HUES48 (cell line): ENCODE data around the gene RAB5IF.
A peak's percentile ranks its signal among the peaks of the same experiment; 100 is the strongest.
"Not testable (repeated sequence)": the region's sequence is repeated elsewhere in the genome, so short reads cannot be mapped to it uniquely, and the experiment has no call there.

ENCODE experiments used
- H3K27ac ChIP-seq: one replicate; pipeline ENCODE4 v1.7.0; 2013; ENCODE audit warnings: low read depth, low read length, inconsistent platforms
- H3K27me3 ChIP-seq: 2 replicates; pipeline ENCODE4 v1.6.1; 2013; ENCODE audit warnings: mild to moderate bottlenecking, low read length; ENCODE audit not compliant: control insufficient read depth, insufficient read depth
- H3K36me3 ChIP-seq: 2 replicates; pipeline ENCODE4 v1.6.1; 2013; ENCODE audit warnings: low read length; ENCODE audit not compliant: control insufficient read depth, insufficient read depth
- H3K4me1 ChIP-seq: 2 replicates; pipeline ENCODE4 v1.6.1; 2013; ENCODE audit warnings: mild to moderate bottlenecking, low read length; ENCODE audit not compliant: control insufficient read depth, insufficient read depth
- H3K4me3 ChIP-seq: 2 replicates; pipeline ENCODE4 v1.5.1; 2013; ENCODE audit warnings: mild to moderate bottlenecking, low read depth, low read length
- H3K9ac ChIP-seq: 2 replicates; pipeline ENCODE4 v1.6.1; 2013; ENCODE audit warnings: mild to moderate bottlenecking, low read depth, low read length, moderate library complexity
- H3K9me3 ChIP-seq: 2 replicates; pipeline ENCODE4 v1.6.1; 2013; ENCODE audit warnings: low read length; ENCODE audit not compliant: control insufficient read depth, insufficient read depth

Gene RAB5IF

DNA sequence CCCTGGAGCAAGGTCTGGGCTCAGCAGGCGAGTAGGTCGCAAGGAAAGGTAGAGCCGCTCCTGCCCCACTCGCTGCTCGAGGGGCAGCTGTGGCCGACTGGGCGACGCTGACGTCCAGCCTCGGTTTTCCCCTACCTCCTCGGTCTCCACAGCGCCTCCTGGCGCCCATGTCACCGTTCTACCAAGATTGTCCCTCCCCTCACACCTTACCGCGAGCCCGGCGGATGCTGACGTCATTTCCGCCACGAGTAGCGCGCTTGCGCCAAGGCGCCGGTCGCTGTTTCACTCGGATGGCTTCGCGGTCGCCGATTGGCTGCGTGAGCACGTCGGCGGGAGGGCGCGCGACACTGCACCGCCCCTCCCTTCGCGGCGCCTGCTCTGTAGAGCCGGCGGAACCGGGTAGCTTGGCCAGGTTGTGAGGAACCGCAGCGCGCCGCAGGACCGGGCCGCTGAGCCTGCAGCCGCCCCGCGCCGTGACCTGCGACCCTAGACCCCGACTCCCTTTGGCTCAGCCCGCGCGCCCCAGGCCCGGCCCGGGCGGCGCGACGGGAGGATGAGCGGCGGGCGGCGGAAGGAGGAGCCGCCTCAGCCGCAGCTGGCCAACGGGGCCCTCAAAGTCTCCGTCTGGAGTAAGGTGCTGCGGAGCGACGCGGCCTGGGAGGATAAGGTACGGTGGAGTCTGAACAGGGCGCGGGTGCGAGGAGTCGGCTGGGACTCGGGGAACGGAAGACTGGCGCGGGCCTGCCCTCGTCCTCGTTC is at the start of gene RAB5IF:
Gene RAB5IF, plus strand, starts transcription at position 381 of the 759 bp plus-strand sequence. Its CDS starts 173 bp downstream, at position 554.
- no peaks in the 10 kb centered on the region for H3K9me3 ChIP-seq
- no peaks in the 10 kb centered on the region for H3K27me3 ChIP-seq
- H3K36me3 ChIP-seq: peaks cover 30% of the 10 kb centered on the region
- peak within 1 kb of the TSS; percentile 91 for H3K27ac ChIP-seq
- H3K4me3 ChIP-seq: peak within 1 kb of the TSS; percentile 95
- peak within 1 kb of the TSS; percentile 84 for H3K9ac ChIP-seq
- H3K4me1 ChIP-seq: peaks cover 9% of the 10 kb centered on the region

DNA sequence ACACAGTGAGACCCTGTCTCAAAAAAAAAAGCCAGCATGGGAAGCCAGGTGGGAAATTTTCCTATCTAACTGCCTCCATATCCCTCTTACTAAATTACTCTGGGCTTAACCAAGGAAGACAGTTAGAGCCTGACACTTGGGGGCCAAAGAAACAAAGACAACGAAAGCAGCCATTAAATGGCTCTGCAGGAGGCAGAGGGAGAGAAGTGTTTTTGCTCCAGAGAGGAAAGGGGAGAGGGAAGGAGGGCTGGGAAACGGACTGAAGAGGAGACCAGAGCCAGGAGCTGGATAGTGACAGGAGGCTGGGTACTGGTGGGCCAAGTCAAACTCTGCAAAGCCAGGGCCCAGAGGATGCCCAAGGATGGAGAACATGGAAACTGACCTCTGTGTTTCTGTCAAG is 42.9 kb upstream of the RAB5IF start:
- no peaks in the 10 kb centered on the region for H3K9me3 ChIP-seq
- H3K36me3 ChIP-seq: no peaks in the 10 kb centered on the region
- H3K9ac ChIP-seq: no peak overlapping the region
- no peaks in the 10 kb centered on the region for H3K27me3 ChIP-seq
- H3K4me1 ChIP-seq: peaks cover 18% of the 10 kb centered on the region
- H3K27ac ChIP-seq: peak overlapping the region; percentile 43
- no peak overlapping the region for H3K4me3 ChIP-seq

DNA sequence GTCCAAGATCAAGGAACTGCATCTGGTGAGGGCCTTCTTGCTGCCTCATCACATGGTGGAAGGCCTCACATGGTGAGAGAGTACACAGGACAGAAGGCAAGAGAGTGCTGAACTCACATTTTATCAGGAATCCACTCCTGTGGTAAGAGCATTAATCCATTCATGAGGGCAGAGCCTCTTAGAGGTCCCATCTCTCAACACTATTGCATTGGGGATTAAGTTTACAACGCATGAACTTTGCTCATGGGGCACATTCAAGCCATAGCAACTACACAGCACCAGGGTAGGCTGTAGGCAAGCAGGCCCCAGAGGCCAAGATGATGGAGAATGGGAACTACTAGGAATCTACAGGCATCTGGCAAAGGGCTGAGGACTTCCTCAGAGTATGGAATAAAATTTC is 42.2 kb upstream of the RAB5IF start:
- Histone ChIP-seq H3K36me3 (no peaks in the 10 kb centered on the region), H3K27me3 (no peaks in the 10 kb centered on the region), H3K27ac (peak overlapping the region; percentile 43), H3K4me1 (peaks cover 18% of the 10 kb centered on the region), H3K9me3 (no peaks in the 10 kb centered on the region), H3K4me3 (no peak overlapping the region), H3K9ac (no peak overlapping the region)

- H3K9me3 ChIP-seq, H3K27me3 ChIP-seq, H3K27ac ChIP-seq, H3K4me3 ChIP-seq, H3K9ac ChIP-seq, H3K36me3 ChIP-seq: not testable (repeated sequence)
- H3K4me1 ChIP-seq: peaks cover 18% of the 10 kb centered on the region
These were observed 41.4 kb upstream of the RAB5IF start for GRCh38 chr20:36564078-36564725.

DNA sequence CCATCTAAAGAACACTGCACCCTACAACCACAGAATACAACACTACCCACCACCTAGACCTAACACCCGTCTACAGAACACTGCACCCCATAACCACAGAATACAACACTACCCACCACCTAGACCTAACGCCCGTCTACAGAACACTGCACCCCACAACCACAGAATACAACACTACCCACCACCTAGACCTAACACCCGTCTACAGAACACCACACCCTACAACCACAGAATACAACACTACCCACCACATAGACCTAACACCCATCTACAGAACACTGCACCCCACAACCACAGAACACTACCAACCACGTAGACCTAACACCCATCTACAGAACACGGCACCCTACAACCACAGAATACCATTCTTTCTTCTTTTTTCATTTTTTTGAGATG is 40.9 kb upstream of the RAB5IF start:
- not testable (repeated sequence) for H3K27me3 ChIP-seq, H3K27ac ChIP-seq, H3K9ac ChIP-seq, H3K36me3 ChIP-seq, H3K4me3 ChIP-seq, H3K9me3 ChIP-seq
- H3K4me1 ChIP-seq: peaks cover 22% of the 10 kb centered on the region

DNA sequence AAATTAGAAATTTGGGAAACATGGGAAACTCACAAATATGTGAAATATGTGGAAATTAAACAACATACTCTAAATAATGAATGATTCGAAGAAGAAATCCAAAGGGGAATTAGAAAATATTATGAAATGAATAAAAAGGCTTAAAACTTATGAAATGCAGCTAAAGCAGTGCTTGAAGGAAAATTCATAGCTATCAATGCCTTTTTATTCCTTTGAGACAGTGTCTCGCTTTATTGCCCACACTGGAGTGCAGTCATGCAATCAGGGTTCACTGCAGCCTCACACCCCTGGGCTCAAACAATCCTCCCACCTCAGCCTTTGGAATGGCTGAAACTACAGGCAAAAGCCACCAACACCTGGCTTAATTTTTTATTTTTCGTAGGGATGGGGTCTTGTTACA is 40.1 kb upstream of the RAB5IF start:
- peaks cover 23% of the 10 kb centered on the region for H3K4me1 ChIP-seq
- H3K27me3 ChIP-seq: no peaks in the 10 kb centered on the region
- no peak overlapping the region for H3K9ac ChIP-seq
- no peak overlapping the region for H3K4me3 ChIP-seq
- no peaks in the 10 kb centered on the region for H3K36me3 ChIP-seq
- no peaks in the 10 kb centered on the region for H3K9me3 ChIP-seq
- no peak overlapping the region for H3K27ac ChIP-seq

DNA sequence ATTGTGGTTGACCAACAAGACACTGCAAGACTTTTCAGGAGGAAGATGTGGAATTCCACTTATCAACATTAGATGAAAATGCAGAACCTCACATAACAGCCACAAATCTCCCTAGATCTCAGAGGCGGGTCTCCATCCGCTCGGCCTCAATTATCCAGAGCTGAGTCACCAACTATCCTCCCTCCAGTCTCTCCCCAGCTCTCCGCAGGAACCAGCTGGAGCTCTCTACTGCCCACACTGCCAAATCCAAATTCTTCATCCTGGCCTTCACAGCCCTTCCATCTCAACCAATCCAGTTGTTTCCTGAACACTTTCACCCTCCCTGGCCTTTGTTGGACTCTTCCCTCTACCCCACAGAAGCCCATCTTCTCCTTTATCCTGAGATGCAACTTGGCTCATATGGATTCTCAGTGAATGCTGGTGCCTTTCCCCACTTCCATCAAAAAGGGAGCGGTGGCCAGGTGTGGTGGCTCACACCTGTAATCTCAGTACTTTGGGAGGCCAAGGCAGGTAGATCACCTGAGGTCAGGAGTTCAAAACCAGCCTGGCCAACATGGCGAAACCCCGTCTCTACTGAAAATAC is 35.6 kb upstream of the RAB5IF start:
- no peaks in the 10 kb centered on the region for H3K36me3 ChIP-seq
- no peak overlapping the region for H3K4me3 ChIP-seq
- no peaks in the 10 kb centered on the region for H3K27me3 ChIP-seq
- H3K9ac ChIP-seq: no peak overlapping the region
- H3K27ac ChIP-seq: no peak overlapping the region
- no peaks in the 10 kb centered on the region for H3K9me3 ChIP-seq
- H3K4me1 ChIP-seq: peaks cover 30% of the 10 kb centered on the region

GRCh38 chr20:36571564-36572504 is 33.7 kb upstream of the RAB5IF start:
- H3K4me1 ChIP-seq: peaks cover 41% of the 10 kb centered on the region
- peak overlapping the region; percentile 40; the same call in 1 of the 2 replicates for H3K9ac ChIP-seq
- peak overlapping the region; percentile 68 for H3K4me3 ChIP-seq

DNA sequence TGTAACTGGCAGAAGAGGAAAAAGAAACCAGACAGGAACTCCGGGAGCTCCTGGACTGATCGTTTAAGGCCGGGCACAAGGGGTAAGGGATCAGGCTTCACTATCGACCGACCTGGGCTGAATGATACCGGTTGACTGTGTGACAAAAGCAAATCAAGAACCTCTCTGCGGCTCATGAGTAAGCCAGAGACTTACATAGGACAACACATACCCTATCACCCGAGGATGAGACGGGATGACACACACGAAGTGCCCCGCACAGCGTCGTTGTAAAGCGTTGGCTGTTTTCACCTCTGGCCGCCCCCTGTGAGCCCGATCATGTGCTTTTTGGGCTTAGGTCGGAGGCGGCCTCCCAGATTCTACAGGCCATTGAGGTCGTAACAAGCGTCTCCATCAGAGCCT is 32.9 kb upstream of the RAB5IF start:
- peak overlapping the region; percentile 97 for H3K27ac ChIP-seq
- H3K27me3 ChIP-seq: no peaks in the 10 kb centered on the region
- H3K9ac ChIP-seq: peak overlapping the region; percentile 75
- H3K4me3 ChIP-seq: peak overlapping the region; percentile 68
- H3K36me3 ChIP-seq: peaks cover 3% of the 10 kb centered on the region; the same call in 1 of the 2 replicates
- H3K9me3 ChIP-seq: no peaks in the 10 kb centered on the region
- peaks cover 41% of the 10 kb centered on the region for H3K4me1 ChIP-seq

More at GRCh38 chr20:36571564-36572504, 33.7 kb upstream of the RAB5IF start:
- H3K9me3 ChIP-seq: no peaks in the 10 kb centered on the region
- no peaks in the 10 kb centered on the region for H3K27me3 ChIP-seq
- peaks cover 3% of the 10 kb centered on the region; the same call in 1 of the 2 replicates for H3K36me3 ChIP-seq
- H3K27ac ChIP-seq: peak overlapping the region; percentile 97

DNA sequence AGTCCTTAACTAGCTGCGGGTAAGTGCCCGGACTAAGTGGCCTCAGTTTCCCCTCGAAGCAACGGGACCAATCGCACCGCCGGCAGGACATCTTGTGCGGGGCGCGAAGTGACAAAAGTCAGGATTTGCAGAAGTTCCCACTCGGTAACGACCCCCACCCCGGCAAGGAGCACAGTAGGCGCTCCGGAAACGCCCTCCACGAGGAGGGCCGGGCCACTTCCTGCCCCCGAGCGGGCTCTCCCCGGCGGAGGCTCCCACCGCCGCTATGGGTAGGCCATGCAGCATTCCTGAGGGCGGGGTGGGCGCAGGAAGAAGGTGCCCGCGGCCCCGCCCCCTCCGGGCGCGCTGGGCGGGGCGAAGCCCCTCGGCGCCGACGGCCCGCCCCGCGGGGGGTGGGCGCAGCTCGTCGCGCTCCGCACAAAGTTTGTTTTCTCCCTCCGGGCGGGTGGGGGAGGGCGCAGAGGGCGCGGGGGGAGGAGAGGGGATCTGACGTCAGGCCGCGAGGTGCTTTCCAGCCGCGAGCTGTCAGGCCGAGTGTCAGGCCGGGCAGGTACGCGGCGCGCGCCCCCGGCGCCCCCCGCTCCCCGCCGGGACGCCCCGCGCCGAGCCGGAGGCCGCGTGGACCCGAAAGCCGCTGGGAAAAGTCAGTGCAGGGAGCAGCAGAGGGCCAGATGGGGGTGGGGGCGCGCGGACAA is 32.3 kb upstream of the RAB5IF start, which contains the start of gene TGIF2:
Gene TGIF2, plus strand, starts transcription at position 495 of the 695 bp plus-strand sequence. CDS start 5,178 bp downstream, outside the sequence.
- H3K9me3 ChIP-seq: no peaks in the 10 kb centered on the region
- peak within 1 kb of the TSS; percentile 97 for H3K27ac ChIP-seq
- peak within 1 kb of the TSS; percentile 87 for H3K4me3 ChIP-seq
- H3K4me1 ChIP-seq: peaks cover 41% of the 10 kb centered on the region
- H3K27me3 ChIP-seq: no peaks in the 10 kb centered on the region
- H3K36me3 ChIP-seq: peaks cover 6% of the 10 kb centered on the region
- H3K9ac ChIP-seq: peak within 1 kb of the TSS; percentile 95
